ENCODE measurements around the gene ALDH1A1.

Gene ALDH1A1

GRCh38 chr9:72974501-72974900, 21.6 kb upstream of the ALDH1A1 start:
- no peak overlapping the region for H3K27ac Mint-ChIP-seq
- no peaks in the 10 kb centered on the region for H3K27me3 Mint-ChIP-seq (ENCODE audit: low read depth, poor library complexity)
- no peaks in the 10 kb centered on the region for H3K4me1 Mint-ChIP-seq
- TF ChIP-seq CTCF (IDR thresholded peaks at IDR 0.05) = no peak
- DNase-seq = no peak
- no peaks in the 10 kb centered on the region for H3K36me3 Mint-ChIP-seq (ENCODE audit: low read depth)
- H3K9me3 Mint-ChIP-seq = peaks cover 4% of the 10 kb centered on the region
- no peak overlapping the region for H3K4me3 Mint-ChIP-seq

GRCh38 chr9:72972636-72973035, 19.8 kb upstream of the ALDH1A1 start:
- no peak for TF ChIP-seq CTCF (IDR thresholded peaks at IDR 0.05)
- H3K9me3 Mint-ChIP-seq = peaks cover 11% of the 10 kb centered on the region
- H3K4me3 Mint-ChIP-seq = no peak overlapping the region
- DNase-seq = no peak
- H3K4me1 Mint-ChIP-seq = no peaks in the 10 kb centered on the region
- no peaks in the 10 kb centered on the region for H3K27me3 Mint-ChIP-seq (ENCODE audit: low read depth, poor library complexity)
- H3K36me3 Mint-ChIP-seq (ENCODE audit: low read depth) = no peaks in the 10 kb centered on the region
- H3K27ac Mint-ChIP-seq = no peak overlapping the region

- H3K4me3 Mint-ChIP-seq = no peak overlapping the region
- H3K27me3 Mint-ChIP-seq (ENCODE audit: low read depth, poor library complexity) = no peaks in the 10 kb centered on the region
- no peaks in the 10 kb centered on the region for H3K4me1 Mint-ChIP-seq
- no peak for TF ChIP-seq CTCF (IDR thresholded peaks at IDR 0.05)
- H3K27ac Mint-ChIP-seq = no peak overlapping the region
- H3K36me3 Mint-ChIP-seq (ENCODE audit: low read depth) = no peaks in the 10 kb centered on the region
- no peak for DNase-seq
- peaks cover 11% of the 10 kb centered on the region for H3K9me3 Mint-ChIP-seq
Measured at GRCh38 chr9:72971411-72971810, 18.6 kb upstream of the ALDH1A1 start.

- Mint-ChIP-seq H3K9me3 (no peaks in the 10 kb centered on the region), H3K4me1 (no peaks in the 10 kb centered on the region), H3K27me3 (ENCODE audit: low read depth, poor library complexity) (peaks cover 2% of the 10 kb centered on the region), H3K36me3 (ENCODE audit: low read depth) (no peaks in the 10 kb centered on the region), H3K4me3 (no peak overlapping the region), H3K27ac (no peak overlapping the region)
- no peak for TF ChIP-seq CTCF (IDR thresholded peaks at IDR 0.05)
- DNase-seq = no peak
Measured at GRCh38 chr9:72960446-72960845, 7.6 kb upstream of the ALDH1A1 start.

- Mint-ChIP-seq H3K9me3 (no peaks in the 10 kb centered on the region), H3K27me3 (ENCODE audit: low read depth, poor library complexity) (no peaks in the 10 kb centered on the region), H3K36me3 (ENCODE audit: low read depth) (no peaks in the 10 kb centered on the region), H3K4me1 (no peaks in the 10 kb centered on the region), H3K27ac (no peak overlapping the region), H3K4me3 (no peak overlapping the region)
- TF ChIP-seq CTCF (IDR thresholded peaks at IDR 0.05) = no peak
- no peak for DNase-seq
Measured at GRCh38 chr9:72958485-72959281, 5.8 kb upstream of the ALDH1A1 start.

- H3K27me3 Mint-ChIP-seq (ENCODE audit: low read depth, poor library complexity) = peaks cover 3% of the 10 kb centered on the region
- H3K4me3 Mint-ChIP-seq = no peak overlapping the region
- H3K4me1 Mint-ChIP-seq = no peaks in the 10 kb centered on the region
- no peak overlapping the region for H3K27ac Mint-ChIP-seq
- no peak for DNase-seq
- TF ChIP-seq CTCF (IDR thresholded peaks at IDR 0.05) = no peak
- no peaks in the 10 kb centered on the region for H3K9me3 Mint-ChIP-seq
- no peaks in the 10 kb centered on the region for H3K36me3 Mint-ChIP-seq (ENCODE audit: low read depth)
Measured at GRCh38 chr9:72955571-72955970, 2.7 kb upstream of the ALDH1A1 start.
